ENCODE results near the gene NUP54.

NUP54 gene

GRCh38 chr4:76144546-76144945 lies 3.7 kb downstream of the NUP54 start:
- peak; percentile 80 for FAIRE-seq

DNA sequence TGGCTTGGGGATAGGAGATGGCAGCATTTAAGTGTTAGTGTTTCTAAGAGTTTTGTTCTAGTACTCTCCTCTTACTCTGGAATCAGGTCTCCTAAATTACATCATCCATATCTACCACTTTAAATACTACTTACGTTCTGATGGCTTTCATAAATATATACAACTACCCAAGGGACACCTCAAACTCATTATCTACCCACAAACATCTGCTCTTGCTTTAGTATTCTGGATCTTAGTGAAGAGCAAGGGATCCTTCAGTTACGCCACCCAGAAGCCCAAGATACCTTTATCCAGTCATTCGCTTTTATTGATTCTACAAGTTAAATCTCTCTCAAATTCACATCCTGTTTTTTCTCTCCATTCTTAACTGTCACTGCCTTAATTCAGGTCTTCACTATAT lies 7.0 kb downstream of the NUP54 start:
- no peak for FAIRE-seq

DNA sequence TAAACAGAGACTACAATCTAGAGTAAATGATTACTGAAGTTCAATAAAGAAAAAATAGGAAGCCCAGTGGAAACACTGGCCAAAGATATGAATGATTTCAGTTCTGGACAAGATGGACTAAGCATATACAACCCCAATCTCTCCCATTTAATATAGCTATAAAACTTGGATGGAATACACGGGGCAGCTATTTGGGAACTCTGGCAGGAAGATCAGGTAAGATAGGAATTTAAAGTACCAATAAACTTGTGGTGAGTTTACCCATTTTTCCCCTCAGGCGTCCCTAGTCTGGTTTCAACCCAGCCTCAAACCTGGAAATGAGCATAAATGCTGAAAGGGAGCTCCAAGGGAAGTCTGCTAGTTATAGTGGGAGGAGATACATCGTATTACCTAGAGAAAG lies 20.4 kb downstream of the NUP54 start:
- FAIRE-seq, result no peak

GRCh38 chr4:76125816-76126215 lies 22.4 kb downstream of the NUP54 start:
- FAIRE-seq, result no peak

DNA sequence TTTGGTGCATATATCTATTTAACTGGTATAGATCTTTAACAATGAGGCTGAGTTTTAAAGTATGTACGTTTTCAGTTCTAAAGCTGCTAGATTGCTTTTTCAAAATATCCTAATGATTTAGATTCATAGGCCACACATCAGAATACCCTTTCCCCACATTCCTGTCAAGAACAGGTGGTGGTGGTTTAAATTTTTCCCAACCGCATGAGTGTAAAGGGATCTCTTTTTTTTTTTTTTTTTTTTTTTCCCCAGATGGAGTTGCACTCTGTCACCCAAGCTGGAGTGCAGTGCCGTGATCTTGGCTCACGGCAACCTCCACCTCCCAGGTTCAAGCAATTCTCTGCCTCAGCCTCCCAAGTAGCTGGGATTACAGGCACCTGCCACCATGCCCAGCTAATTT lies 28.0 kb downstream of the NUP54 start:
- FAIRE-seq, result no peak

- no peak for FAIRE-seq
These were observed 30.7 kb downstream of the NUP54 start for GRCh38 chr4:76117536-76117935.

- no peak for FAIRE-seq
These were observed 31.4 kb downstream of the NUP54 start for GRCh38 chr4:76116821-76117220.

- no peak for FAIRE-seq
These were observed 39.6 kb downstream of the NUP54 start for GRCh38 chr4:76108467-76109181.

DNA sequence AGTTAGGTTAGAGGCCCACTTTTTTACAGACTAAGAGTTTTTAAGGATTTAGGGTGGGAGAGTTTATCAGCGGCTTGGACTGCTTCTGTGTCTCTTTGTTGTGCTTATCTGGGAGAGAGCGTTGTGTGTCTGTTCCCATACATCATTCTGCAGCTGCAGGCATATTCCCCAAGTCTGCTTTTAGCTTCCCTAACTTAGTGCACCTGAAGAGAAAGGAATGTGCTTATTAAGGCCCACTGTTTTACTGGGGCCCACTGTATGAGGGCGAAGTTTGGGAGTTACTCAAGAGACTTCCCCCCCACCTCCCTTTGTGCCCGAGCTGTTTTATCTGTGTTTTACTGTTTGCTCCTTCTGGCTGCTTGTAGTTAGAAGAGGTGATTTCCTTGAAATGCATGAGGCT lies 41.8 kb downstream of the NUP54 start:
- FAIRE-seq, result no peak

DNA sequence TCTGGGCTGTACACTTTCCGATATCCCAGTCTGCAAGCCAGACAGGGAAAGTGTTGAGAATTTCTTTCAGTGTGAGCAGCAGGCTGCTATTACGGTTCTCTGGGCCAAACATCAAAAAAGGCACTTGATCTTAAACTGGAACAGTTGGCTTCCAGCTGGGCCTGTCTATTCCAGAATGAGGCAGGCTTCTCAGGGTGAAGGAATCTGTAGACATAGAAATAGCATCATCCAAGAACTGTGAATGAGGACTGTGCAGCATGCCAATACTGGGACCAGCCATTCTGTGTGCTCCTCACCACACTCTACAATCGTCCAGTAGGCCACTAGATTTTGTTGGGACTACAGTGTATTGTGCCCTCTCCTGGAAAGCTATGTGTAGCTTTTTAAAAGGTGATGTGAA lies 42.5 kb downstream of the NUP54 start:
- FAIRE-seq, result no peak

DNA sequence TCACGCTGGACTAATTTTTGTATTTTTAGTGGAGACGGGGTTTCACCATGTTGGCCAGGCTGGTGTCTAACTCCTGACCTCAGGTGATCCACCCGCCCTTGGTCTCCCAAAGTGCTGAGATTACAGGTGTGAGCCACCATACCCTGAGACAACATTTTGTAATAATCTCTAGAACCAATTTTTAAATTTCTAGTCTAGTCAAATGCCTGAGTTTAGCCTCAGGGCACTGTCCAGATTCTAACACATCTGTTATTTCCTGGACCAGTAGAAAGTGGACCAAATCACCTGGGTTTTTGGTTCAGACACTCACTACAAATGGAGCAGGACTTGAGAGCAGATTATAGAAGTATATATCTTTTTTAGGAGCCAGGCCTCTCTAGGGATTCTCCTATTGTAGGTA lies 52.1 kb downstream of the NUP54 start:
- FAIRE-seq, result no peak

DNA sequence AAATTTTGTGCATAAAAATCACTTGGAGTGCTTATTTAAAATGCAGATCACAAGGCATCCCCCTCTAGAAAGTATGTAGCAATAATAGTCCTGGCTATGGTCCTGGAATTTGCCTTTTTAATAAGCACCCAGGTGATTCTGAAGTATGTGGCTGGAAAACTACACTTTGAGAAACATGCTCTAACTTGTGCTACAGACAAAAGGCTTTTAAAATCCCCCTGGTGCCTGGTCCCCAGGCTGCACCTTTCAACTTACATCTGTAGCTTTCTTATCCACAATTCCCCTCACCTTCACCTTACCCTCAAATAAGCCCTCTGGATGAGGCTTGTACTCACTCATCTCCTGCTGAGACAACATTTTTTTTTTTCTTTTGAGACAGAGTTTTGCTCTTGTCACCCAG lies 52.6 kb downstream of the NUP54 start:
- FAIRE-seq, result no peak

GRCh38 chr4:76091052-76091451 lies 57.1 kb downstream of the NUP54 start:
- FAIRE-seq, result no peak

DNA sequence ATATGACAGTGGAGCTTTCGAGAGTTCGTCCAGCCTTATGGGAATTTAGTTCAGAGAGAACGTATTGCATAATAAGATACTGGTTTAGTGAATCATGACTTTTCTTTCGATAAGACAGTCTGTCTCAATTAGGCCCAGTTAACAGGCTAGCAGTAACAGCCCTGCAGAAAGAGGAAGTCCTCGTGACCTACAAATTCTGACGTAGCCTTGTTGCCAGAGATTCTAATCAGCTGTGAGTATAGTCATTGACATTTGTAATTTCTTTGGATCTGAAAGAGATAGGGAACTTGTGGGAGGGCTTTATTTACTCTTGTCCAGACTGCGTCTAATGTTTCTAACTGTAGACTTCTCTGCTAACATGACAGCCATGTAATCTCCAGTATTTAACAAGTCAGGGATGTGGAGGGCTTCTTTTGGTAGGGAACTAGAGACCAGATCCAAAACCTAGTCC lies 57.9 kb downstream of the NUP54 start:
- FAIRE-seq, result no peak

DNA sequence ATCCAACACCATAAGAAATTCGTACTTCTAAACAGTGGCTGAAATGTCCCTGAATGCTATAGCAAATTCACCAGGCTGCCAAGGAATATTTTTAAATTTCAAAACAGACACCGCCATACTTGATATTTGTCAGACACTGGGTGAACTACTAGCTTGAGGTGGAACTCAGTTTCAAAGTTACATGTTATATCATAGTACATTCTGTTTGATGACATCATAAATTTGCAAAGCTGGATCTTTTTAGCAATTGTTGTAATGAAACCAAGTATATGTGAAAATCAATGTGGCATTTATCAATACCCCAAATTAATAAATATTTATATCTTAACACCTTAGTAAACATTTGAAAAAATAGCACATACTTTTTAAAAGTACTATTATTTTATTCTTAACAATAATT lies 59.5 kb downstream of the NUP54 start:
- no peak for FAIRE-seq

- FAIRE-seq, result peak; percentile 8
These were observed 61.0 kb downstream of the NUP54 start for GRCh38 chr4:76087007-76087769.

GRCh38 chr4:76084542-76084941 lies 63.7 kb downstream of the NUP54 start:
- FAIRE-seq, result no peak

DNA sequence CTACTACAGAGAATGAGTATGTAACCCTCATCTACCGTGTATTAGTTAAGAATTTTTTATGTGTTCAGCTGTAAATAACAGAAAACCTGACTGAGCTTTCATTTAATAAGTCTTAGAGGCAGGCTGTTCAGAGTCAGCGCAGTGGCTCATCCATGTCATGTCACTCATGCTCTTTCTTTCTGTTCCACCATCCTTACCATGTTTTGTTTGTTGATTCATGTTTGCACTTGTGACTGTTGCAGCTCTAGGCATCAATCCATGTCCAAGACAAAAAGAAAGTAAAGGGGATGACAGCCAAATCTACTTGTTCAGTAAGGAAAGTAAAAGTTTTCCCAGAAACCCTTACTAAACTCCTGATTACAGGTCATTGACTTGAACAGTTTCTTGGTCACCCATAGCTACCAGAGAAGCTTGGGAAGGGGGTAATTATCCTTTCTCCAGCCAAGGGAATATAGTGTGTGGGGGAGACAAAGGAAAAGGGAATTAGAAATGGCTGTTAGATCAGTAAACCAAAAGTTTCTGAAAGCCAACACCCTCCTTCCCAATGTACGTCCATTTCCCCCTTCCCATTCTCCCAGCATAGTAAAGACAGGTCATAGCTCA lies 64.7 kb downstream of the NUP54 start:
- no peak for FAIRE-seq

DNA sequence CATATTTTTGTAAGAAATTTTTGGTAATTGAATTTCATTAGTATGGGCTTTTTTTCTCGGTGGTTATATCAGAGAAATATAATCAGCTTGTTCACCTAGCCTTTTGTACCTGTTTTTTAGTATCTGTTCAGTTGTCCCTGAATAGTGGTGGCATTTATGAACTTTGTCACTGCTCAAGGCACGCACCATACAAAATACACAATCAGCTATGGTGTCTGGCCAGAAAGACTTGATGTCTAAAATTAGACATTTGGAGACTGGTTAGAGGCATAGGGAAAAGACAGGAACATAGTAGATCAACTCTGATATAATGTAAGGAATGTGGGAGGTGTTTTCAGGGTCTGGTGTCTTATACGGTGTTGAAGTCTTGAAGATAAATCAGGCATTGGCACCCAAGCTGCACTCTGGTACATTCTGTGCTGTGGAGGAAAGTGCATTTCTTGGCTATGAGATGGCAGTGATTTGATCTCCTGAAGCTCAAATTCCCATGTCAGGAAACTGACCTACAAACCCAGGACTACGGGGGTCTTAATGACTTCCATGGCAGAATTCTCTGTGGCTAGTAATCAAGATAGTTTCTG lies 70.1 kb downstream of the NUP54 start:
- FAIRE-seq, result no peak

GRCh38 chr4:76074993-76075600 lies 73.1 kb downstream of the NUP54 start:
- no peak for FAIRE-seq

DNA sequence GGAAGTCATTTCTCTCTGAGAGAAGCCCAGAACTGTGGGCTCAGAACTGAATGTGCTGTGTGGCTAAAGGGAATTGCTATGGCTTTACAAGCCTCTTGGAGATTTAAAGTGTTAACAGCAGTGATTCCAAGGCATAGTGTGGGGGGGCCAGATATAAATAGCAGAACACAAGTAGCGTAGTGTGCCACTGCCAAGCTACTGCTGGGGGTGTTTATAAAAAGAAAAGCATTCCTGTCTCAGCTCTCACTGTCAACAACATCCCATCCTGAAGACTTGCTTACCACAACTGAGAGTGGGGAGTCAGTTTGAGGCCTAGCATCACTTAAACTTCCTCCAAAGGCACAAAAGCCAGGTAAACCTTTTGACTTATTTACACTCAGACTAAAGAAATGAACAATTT lies 73.7 kb downstream of the NUP54 start, which contains the start of gene ART3:
TSS of gene ART3 (plus strand) at position 242 of the 400 bp plus-strand sequence. CDS start 1,181 bp downstream, outside the sequence.
- no peak for FAIRE-seq

DNA sequence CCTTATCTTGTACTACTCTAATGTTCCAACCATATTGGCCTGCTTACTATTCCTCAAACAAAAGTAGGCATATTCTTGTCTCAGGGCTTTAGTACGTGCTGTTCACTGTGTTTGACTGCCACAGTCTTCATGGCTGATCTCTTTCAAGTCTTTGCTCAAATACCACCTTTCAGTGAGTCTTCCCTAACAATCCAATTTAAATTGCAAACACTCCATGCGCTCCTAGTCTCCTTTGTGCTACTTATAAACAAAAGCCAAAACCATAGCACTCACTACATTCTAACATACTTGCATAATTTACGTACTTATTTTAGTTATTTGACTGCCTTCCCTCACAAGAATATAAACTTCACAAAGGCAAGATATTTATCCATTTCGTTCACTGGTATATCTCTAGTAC lies 75.4 kb downstream of the NUP54 start:
- FAIRE-seq, result no peak
